Glomerular endothelial cell (primary cell): Measurements from ENCODE around the gene SERINC2. TPM values are rescaled to one million over a fixed set of nuclear protein-coding genes. Genes with fewer than 3 reads are reported as not detected.

Source experiments
- DNase-seq: peaks from one replicate; pipeline ENCODE4 v3.0.0-alpha.2; 2011; ENCODE audit warnings: low read depth, low spot score; ENCODE audit errors: extremely low read depth
- total RNA-seq: library from RNA; depleted of rRNA; stranded (reverse); fragments of >200 nt; gene quantifications from 2 replicates; pipeline ENCODE4 v1.2.3, GENCODE V29; 2015

The SERINC2 gene
- 38.4 and 43.5 TPM in 2 replicates for total RNA-seq

DNA sequence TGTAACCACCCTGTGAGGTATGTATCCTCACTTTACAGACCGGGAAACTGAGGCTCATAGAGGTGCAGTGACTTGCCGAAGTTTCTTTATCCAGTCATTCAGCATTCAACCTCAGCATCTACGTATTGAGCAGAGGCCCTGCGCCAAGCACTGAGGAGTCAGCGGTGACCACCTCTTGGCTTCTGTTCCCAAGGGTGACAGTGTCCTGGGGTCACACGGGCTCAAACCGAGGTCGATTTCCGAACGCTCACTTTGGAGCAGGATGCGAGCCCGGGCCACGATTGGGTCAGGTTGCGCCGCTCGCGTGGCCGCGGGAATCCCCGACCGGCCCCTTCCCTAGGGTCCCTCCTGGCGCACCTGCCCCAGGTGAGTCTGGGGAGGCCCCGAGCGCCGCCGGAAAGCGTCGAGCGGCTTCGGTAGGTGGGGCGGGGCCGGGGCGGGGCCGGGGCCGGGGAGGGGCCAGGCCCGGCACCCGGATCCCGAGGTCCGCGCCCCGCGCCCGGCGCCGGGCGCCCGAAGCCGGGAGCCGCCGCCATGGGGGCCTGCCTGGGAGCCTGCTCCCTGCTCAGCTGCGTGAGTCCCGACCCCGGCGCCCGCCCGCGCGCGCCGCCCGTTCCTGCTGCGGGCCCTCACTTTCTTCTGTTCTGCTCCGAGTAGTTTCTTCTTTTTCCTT is at the start of gene SERINC2:
Gene SERINC2 (plus strand): TSS at position 482 of the 673 bp plus-strand sequence. CDS start 53 bp downstream, at position 535.
- DNase-seq: no peak

GRCh38 chr1:31364561-31365250 is 48.3 kb upstream of the SERINC2 start:
- no peak for DNase-seq

- DNase-seq: no peak
Measured at GRCh38 chr1:31366796-31367195, 46.2 kb upstream of the SERINC2 start.

DNA sequence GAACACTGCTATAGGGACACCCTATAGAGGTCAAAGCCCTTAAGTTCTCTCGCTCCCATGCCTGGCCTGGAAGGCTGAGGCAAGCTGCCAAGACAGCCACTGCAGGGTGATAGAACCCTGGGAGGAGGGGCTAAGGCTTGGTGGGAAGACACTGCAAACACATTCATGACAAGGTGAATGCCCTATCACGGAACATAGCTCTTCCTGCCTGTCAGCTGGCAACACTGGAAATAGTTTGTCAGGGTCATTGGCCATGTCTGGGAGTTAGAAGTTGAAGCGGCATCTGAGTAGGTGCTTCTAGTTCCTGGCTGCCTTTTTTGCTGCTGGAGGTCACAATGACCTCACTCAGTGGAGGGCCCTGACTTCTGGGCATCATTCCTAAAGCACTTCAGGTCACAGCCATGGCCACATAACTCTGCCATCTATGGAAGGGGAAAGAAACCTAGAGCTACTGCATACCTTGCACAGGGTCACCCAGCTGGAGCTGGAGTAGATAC is 44.4 kb upstream of the SERINC2 start:
- DNase-seq: no peak

DNA sequence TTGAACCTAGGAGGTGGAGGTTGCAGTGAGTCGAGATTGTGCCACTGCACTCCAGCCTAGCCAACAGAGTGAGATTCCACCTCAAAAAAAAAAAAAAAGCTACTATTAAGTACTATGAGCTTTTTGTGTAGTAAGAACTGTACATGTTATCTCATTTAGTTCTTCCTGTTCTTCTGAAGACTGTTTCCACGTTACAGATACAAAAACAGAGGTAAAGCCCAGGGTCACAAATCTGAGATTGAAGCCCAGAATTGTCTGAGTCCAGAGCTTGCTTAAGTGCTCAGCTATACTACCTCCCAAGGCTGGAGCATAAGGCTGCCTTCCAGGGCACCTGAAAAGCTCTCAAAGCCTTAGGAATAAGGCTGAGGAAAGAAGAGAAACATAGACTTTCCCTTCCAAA is 43.0 kb upstream of the SERINC2 start:
- DNase-seq: no peak

DNA sequence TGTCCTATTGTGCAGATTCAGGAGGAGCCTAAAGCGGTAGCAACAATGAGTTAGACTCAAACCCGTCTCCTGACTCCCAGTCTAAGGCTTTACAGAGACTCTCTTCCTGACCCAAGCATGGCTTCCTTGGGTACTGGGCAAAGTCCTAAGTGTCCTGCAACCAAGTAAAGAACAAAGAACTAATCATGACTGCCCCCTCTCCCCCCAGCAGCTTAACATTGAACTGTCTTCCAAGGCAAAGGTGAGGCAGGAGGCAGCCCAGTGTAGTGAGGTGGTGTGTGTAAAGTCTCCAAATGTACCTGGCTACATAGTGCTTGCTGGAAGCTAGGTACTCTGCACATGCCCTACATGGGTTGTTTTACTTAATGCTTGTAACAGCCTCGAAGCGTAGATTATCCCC is 42.4 kb upstream of the SERINC2 start:
- DNase-seq: no peak

GRCh38 chr1:31371121-31371959 is 41.7 kb upstream of the SERINC2 start:
- no peak for DNase-seq

GRCh38 chr1:31372051-31372450 is 41.0 kb upstream of the SERINC2 start:
- DNase-seq: no peak

DNA sequence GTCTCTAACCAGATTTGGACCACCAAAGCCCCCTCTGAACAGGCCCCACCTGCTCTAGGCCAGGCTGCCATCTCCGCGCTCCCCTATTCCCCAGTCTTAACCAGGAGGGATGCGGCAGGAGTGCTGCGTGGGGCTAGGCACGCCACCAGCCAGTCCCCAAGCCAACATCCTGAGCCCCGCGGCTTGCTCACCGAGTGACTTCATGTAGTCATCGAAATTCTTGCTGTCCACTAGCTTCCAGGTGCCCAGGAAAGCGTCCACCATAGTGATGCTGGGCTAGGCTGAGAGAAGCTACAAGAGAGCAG is 40.3 kb upstream of the SERINC2 start:
- no peak for DNase-seq

- no peak for DNase-seq
Measured at GRCh38 chr1:31373056-31373896, 39.7 kb upstream of the SERINC2 start, which contains the start of gene FABP3. TSS of gene FABP3 (minus strand) at chr1:31373076. CDS start at chr1:31373014, 62 bp downstream.

- DNase-seq: no peak
Measured at GRCh38 chr1:31373897-31374486, 39.0 kb upstream of the SERINC2 start.

GRCh38 chr1:31374511-31375196 is 38.4 kb upstream of the SERINC2 start:
- DNase-seq: no peak

GRCh38 chr1:31376375-31377134 is 36.5 kb upstream of the SERINC2 start:
- no peak for DNase-seq

GRCh38 chr1:31377364-31377863 is 35.6 kb upstream of the SERINC2 start:
- no peak for DNase-seq

DNA sequence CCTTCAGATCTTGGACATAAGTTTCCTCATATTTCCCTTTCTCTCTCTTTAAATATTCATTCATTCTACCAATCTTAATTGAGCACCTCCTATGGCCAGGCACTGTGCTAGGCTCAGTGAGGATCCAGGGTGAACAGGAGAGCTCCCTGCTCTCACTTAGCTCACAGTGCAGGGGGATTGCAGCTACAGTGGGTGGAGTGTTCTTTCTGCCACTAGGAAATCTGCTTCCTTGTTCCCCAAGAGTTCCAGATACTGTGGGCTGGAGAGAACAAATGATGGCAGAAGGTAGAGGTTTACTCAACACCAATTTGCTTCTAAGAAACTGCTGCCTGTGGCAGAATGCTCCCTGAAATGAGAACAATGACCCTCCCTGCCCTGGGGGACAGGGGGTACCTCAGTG is 35.0 kb upstream of the SERINC2 start:
- no peak for DNase-seq

DNA sequence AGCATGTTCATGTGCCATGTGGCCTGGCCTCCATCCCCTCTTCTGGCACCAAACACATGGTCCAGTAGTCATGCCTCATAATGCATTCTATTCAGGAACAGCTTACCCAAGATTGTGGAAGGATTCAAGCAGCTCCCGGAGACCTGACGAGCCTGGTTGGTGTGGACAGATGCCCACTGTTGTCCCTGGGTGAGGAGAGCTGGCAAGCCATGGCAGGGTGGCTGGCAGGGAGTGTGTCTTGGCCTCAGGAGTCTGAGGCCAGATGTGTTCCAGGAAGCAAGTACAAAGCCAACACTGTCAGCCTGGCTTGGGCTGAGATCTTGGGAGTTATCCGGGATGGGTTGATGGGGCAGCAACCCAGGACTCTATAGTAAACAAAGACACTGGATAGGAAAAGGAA is 32.8 kb upstream of the SERINC2 start:
- no peak for DNase-seq

GRCh38 chr1:31381394-31382294 is 31.4 kb upstream of the SERINC2 start:
- no peak for DNase-seq
